ENCODE measurements around the gene GUCY1A1.

GUCY1A1 gene

GRCh38 chr4:155745984-155746383 lies 79.3 kb downstream of the GUCY1A1 start:
- no peak for DNase-seq

DNA sequence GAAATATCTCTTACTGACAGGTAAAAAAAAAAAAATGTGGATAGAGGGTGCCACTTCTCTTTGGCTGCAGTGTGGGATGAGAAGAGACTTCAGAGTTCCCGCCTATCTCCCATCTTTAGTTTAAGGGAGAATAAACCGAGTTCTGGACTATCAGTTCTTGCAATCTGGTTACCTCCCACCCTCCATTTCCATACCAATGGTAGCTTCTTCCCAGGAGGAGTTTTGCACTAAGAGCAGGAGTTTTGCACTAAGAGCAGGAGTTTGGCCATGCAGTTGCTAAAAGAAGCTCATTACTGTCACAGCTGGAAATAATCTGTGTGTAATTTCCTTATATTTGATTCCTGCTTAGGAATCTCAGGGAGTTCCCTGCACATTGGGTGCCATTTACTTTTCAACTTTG lies 81.4 kb downstream of the GUCY1A1 start:
- DNase-seq: no peak

GRCh38 chr4:155749041-155749440 lies 82.4 kb downstream of the GUCY1A1 start:
- DNase-seq: no peak

DNA sequence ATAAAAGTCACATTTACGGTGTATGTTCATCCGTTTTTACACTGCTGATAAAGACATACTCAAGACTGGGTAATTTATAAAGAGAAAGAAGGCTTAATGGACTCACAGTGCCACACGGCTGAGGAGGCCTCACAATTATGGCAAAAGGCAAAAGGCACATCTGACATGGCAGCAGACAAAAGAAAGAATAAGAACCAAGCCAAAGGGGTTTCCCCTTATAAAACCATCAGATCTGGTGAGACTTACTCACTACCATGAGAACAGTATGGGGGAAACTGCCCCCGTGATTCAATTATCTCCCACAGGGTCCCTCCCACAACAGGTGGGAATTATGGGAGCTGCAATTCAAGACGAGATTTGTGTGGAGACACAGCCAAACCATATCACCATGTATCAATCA lies 84.9 kb downstream of the GUCY1A1 start:
- DNase-seq: no peak

GRCh38 chr4:155757745-155758265 lies 91.2 kb downstream of the GUCY1A1 start:
- no peak for DNase-seq

GRCh38 chr4:155758481-155759371 lies 92.1 kb downstream of the GUCY1A1 start, which contains the start of gene GUCY1B1:
Gene GUCY1B1, plus strand, starts transcription at chr4:155759021. Its CDS starts 120 bp downstream, at chr4:155759141.
- peak; percentile 94 for DNase-seq

DNA sequence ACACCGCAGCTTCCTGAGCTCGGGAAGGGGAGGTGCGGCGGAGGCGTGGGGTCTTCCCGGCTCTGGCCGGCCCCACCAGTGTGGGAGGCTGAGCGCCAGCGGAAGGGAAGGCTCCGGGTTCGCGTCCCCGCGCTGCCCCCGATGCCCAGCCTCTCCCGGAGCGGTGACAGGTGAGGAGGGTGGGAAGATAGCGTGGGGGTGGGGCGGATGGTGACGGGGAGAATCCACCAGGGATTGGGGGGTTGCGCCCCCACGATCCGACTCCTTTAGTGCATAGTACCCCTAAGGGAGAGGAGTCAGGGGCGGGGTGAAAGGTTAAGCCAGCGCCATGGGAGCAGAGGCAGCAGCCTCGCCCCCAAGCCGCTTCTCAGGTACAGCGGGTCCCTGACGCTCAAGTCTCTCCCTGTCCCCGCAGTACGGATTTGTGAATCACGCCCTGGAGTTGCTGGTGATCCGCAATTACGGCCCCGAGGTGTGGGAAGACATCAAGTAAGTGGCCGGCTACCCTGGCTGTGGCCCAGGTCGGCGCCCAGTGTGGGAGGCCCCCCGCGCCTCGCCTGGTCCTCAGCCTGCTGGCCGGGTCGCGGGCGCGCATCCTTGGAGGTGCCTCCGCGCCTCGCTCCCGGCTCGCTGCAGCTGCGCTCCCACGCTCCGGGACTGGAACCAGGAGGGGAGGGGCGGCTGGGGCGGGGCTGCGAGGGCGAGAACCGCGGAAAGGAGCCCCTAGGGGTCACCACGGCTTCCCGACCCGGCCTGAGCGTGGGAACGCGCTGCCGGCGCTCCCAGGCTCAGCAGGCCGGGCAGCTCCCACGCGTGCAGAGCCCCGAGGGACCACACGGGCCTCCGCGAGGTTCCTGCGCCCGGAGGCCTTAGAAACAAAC lies 93.0 kb downstream of the GUCY1A1 start:
- peak; percentile 15 for DNase-seq

- no peak for DNase-seq
Observed at GRCh38 chr4:155761047-155761446, 94.4 kb downstream of the GUCY1A1 start.

DNA sequence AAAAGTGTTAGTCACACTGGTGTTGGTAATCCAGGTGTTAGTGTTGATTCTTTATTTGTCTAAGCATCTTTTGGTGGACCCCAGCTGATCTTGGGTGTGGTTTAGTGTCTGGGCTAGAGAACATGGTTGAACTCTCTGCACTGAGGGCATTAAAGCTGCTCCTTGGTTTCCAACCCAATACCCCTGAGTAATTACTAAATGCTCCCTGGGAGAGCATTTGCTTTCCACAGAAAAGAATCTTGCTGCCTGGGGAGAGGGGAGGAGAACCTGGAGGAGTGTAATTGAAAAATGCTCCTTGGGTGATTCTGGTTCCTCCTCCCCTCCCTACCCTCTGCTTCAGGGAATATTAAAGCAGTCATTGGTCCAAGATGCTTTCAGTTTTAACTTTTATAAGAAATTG lies 95.3 kb downstream of the GUCY1A1 start:
- no peak for DNase-seq

GRCh38 chr4:155762334-155762733 lies 95.7 kb downstream of the GUCY1A1 start:
- no peak for DNase-seq

DNA sequence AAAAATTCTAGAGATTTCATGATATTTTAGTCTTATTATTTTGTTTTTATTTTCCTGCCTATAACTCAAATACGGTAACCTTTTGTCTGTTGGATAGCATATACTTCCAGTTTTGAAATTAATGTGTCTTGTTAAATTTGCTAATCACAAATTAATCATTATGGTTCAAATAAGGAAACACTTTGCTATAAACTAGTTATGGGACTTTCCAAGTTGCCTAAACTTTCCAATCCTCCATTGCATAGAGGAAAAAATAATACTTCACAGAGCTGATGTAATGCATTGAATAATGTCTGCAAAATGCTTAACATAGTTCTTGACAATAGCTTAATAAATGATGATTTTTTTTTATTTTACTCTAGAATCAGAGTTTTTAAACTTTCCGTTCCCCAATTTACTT lies 96.9 kb downstream of the GUCY1A1 start:
- no peak for DNase-seq

GRCh38 chr4:155765149-155765548 lies 98.5 kb downstream of the GUCY1A1 start:
- no peak for DNase-seq

GRCh38 chr4:155766622-155767021 lies 100.0 kb downstream of the GUCY1A1 start:
- DNase-seq: no peak

GRCh38 chr4:155768370-155768769 lies 101.7 kb downstream of the GUCY1A1 start:
- DNase-seq: no peak

- no peak for DNase-seq
Observed at GRCh38 chr4:155769090-155769489, 102.4 kb downstream of the GUCY1A1 start.

- DNase-seq: no peak
Observed at GRCh38 chr4:155772459-155773195, 106.0 kb downstream of the GUCY1A1 start.

DNA sequence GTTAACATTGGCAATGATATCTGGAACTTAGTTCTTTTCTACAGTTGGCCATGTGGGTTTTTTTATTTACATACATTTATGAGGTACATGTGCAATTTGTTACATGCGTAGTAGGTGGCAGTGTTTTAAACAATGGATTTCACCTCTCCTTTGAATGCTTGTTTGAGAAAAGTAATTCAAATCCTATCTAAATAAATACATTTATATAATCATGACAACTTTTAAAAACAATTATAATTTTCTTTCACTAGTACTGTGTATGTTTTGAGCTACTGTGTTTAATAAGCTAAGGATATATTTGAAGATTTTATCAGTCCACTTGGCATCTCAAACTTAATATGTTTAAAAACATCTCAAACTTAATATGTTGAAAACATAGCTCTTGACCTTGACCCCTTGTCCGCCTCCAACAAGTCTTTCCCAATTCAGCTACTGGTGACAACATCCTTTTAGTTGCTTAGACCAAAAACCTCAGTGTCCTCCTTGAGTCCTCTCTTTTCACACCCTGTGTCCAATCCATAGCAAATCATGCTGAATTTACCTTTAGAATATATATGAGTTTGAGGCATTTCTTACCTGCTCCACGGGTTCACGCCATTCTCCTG lies 106.7 kb downstream of the GUCY1A1 start:
- DNase-seq: no peak

DNA sequence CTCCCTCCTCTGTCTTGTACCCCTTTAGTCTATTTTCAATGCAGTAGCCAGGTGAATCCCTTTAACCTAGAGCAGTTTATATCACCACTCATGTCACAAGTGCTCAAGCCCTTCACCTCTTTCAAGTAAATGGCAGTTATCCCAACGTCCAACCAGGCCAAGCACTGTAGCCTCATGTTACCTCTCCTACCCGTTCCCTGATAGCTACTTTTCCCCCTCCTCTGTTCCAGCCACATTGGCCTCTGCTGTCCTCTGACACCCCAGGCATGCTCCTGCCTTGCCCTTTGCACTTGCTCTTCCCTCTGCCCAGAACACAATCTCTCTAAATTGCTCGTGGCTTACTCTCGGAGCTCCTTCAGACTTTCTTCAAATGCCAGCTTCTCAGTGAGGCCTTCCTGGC lies 107.4 kb downstream of the GUCY1A1 start:
- no peak for DNase-seq

DNA sequence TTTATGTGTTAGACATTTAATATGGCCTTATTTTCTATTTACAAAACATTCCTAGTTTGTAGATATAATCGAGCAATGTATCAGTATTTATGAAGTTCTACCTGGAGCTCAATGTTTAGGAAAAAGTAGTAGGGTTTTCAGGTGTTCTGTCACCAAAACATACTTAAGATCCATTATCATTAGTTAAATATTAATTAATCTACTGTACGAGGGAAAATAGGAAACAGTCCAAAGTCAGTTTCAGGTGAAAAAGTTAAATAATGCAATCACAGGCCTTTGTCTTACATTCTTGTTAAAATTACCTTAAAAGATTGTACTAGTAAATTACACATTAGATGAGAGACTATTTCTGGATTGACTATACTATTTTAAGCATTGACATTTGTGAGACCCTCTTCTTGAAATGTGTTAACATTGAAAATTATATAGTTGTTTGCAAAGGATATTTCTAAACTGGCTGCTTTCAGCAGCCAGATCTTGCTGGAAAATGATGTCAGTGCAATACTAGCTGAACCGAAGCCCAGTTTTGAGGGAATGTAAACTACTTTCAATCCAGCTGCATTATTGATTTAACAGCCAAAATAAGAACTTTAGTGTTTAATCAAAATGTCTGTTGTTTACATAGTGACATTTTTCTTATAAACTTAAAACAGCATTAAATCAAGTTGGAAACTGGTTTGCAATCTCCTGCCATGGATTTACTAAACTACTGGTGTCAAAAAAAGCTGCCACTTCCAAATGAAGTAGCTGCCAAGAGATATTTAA lies 111.5 kb downstream of the GUCY1A1 start:
- DNase-seq: no peak

GRCh38 chr4:155780775-155781174 lies 114.1 kb downstream of the GUCY1A1 start:
- DNase-seq: peak; percentile 18

GRCh38 chr4:155781249-155781831 lies 114.7 kb downstream of the GUCY1A1 start:
- DNase-seq: no peak

Measured in fibroblast of skin of back (primary cell).